ENCODE data around the gene FLRT2. TPM values are rescaled to one million over a fixed set of nuclear protein-coding genes. Genes with fewer than 3 reads are reported as not detected.

FLRT2 gene
- total and polyA plus RNA-seq, 10 of the 15 experiments (the other 5 are each of a cell fraction or from before 2014, with no cell fraction given): 0.03 to 0.13 TPM; not detected in 8

GRCh38 chr14:85584481-85584880, 54.5 kb downstream of the FLRT2 start:
- Histone ChIP-seq H3K27ac (ENCODE audit: control insufficient read depth, insufficient read depth) (no peak overlapping the region), H3K36me3 (ENCODE audit: control insufficient read depth in 2 of 2, insufficient read depth in 2 of 2, low read length in 1 of 2) (no peaks in the 10 kb centered on the region), H3K4me1 (ENCODE audit: control insufficient read depth, insufficient read depth, low read length) (no peaks in the 10 kb centered on the region), H3K9ac (ENCODE audit: control insufficient read depth, insufficient read depth, low read length) (no peak overlapping the region), H3K27me3 (replicated peaks in 1 of 2; ENCODE audit: control insufficient read depth in 2 of 2, insufficient read depth in 2 of 2, low read length in 1 of 2) (no peaks in the 10 kb centered on the region), H3K9me3 (replicated peaks; ENCODE audit: control insufficient read depth, insufficient read depth, low read length) (no peaks in the 10 kb centered on the region), H3K4me2 (ENCODE audit: control insufficient read depth, insufficient read depth) (no peak overlapping the region), H2AFZ (ENCODE audit: control insufficient read depth, low read depth, low read length) (no peak overlapping the region), H4K20me1 (ENCODE audit: control insufficient read depth, insufficient read depth) (no peaks in the 10 kb centered on the region), H3K79me2 (ENCODE audit: control insufficient read depth, insufficient read depth, low read length) (no peaks in the 10 kb centered on the region), H3K4me3 (no peak overlapping the region)
- ChIA-PET POLR2A (no interaction called here), SMC1A (ENCODE audit: uncharacterized antibody, unreplicated experiment) (no interaction called here), CTCF (interaction anchor here (0.6 kb wide), 1 partner anchor 624 kb away, joined by 3 read pairs; no protein-coding TSS in a partner anchor), RAD21 (ENCODE audit: unreplicated experiment) (no interaction called here)
- no peak for FAIRE-seq
- ATAC-seq: no peak
- in situ Hi-C loops (cut with MboI): no loop called here
- intact Hi-C loops (cut with micrococcal nuclease; ENCODE audit: unreplicated experiment): no loop called here
- no TSS peak for BruUV-seq (replicated peaks)
- DNase-seq (ENCODE audit: low read depth, low spot score): no peak
- TF ChIP-seq YY1 (IDR thresholded peaks at IDR 0.05; ENCODE audit: low read depth, low read length): no peak
- TF ChIP-seq POLR2A (IDR thresholded peaks at IDR 0.05; ENCODE audit: low read depth, low read length): no peak
- TF ChIP-seq SUPT20H (IDR thresholded peaks at IDR 0.05; ENCODE audit: borderline replicate concordance, control insufficient read depth, low read depth, low read length): no peak
- TF ChIP-seq ZSCAN29 (IDR thresholded peaks at IDR 0.05): no peak
- TF ChIP-seq RUNX3 (IDR thresholded peaks at IDR 0.05; ENCODE audit: low read length): no peak
- no peak for TF ChIP-seq E4F1 (IDR thresholded peaks at IDR 0.05; ENCODE audit: borderline replicate concordance, partially characterized antibody)
- TF ChIP-seq PML (IDR thresholded peaks at IDR 0.05; ENCODE audit: low read length): no peak
- no peak for TF ChIP-seq MYB (IDR thresholded peaks at IDR 0.05; ENCODE audit: borderline replicate concordance, low read depth, low read length)
- no peak for TF ChIP-seq RBBP5 (conservative IDR thresholded peaks at IDR 0.05)
- TF ChIP-seq HDGF (IDR thresholded peaks at IDR 0.05): no peak
- 5% methylated on average over 6 of the region's 6 CpGs for WGBS (ENCODE audit: insufficient coverage, insufficient replicate concordance, low lambda C conversion rate, missing lambda C conversion rate)

Measured in GM12878 (cell line).